HepG2 (cell line): ENCODE measurements around the gene RGS7. TPM values are rescaled to one million over a fixed set of nuclear protein-coding genes. Genes with fewer than 3 reads are reported as not detected.

Experiments
- ATAC-seq: fragments of 200-7000 bp; cut with Tn5 transposase; 3 replicates; pipeline ENCODE4 v1.9.1; 2020; ENCODE audit warnings: mild to moderate bottlenecking, moderate library complexity
- BruUV-seq: library from RNA; stranded (reverse); fragments of 400-500 nt; replicated peaks from 2 replicates; lab custom pipeline; 2021; lab: Mats Ljungman, UMichigan
- CTCF ChIA-PET: fragments of 300-600 bp; formaldehyde crosslinking; extraction: SDS; loops from one replicate; lab custom pipeline; 2021; ENCODE audit warnings: low total read pairs, inconsistent platforms, low intra/inter-chr PET ratio; lab: Yijun Ruan, JAX
- POLR2A ChIA-PET: fragments of 350-600 bp; sonication (Branson Sonifier 250); formaldehyde crosslinking; loops from one replicate; lab custom pipeline; 2020; ENCODE audit warnings: antibody characterized with exemption, inconsistent platforms; lab: Yijun Ruan, JAX
- DNase-seq: peaks from one replicate; pipeline ENCODE4 v3.0.0-alpha.2; 2015; ENCODE audit warnings: low spot score
- FAIRE-seq: peaks from 3 replicates; lab custom pipeline; 2011; peaks lifted over from hg19 to GRCh38; lab: Jason Lieb, UNC
- H2AFZ ChIP-seq: one replicate; pipeline ENCODE4 v1.6.1; 2011; ENCODE audit warnings: low read length, inconsistent platforms
- H3K27ac ChIP-seq: fragments of 300-600 bp; 3 replicates; pipeline ENCODE4 v1.8.0; 2011; ENCODE audit warnings: mixed run types, mild to moderate bottlenecking, mixed read lengths, low read length, inconsistent platforms; ENCODE audit not compliant: insufficient read depth; ENCODE audit errors: extremely low read length
- H3K27me3 ChIP-seq, 2 experiments: fragments of 200-600 bp in 1 of 2; 2 replicates in 1 of 2; 3 replicates in 1 of 2; pipeline versions ENCODE4 v1.6.0 to v1.8.0; 2011; ENCODE audit warnings: low read length in 2 of 2, mild to moderate bottlenecking in 2 of 2, moderate library complexity in 2 of 2, inconsistent platforms in 1 of 2; ENCODE audit not compliant: insufficient read depth in 2 of 2, control insufficient read depth in 1 of 2
- H3K36me3 ChIP-seq, 2 experiments: fragments of 200-600 bp in 1 of 2; replicated peaks in 1 of 2; 2 replicates in 1 of 2; 3 replicates in 1 of 2; pipeline versions ENCODE4 v1.5.1 to v1.8.0; 2011; ENCODE audit warnings: low read length in 2 of 2, inconsistent platforms in 1 of 2; ENCODE audit not compliant: insufficient read depth in 2 of 2, control insufficient read depth in 1 of 2
- H3K4me1 ChIP-seq: 2 replicates; pipeline ENCODE4 v1.5.1; 2012; ENCODE audit warnings: low read length, inconsistent platforms; ENCODE audit not compliant: insufficient read depth
- H3K4me2 ChIP-seq: 2 replicates; pipeline ENCODE4 v1.6.0; 2011; ENCODE audit warnings: low read depth, low read length, inconsistent platforms
- H3K4me3 ChIP-seq, 3 experiments: fragments of 200-600 bp in 1 of 3; sonication (generic), shearing (Covaris generic) in 1 of 3; replicated peaks in 1 of 3; 2 replicates each; pipeline ENCODE4 v1.5.1; 2011 to 2016; ENCODE audit warnings: low read length in 3 of 3, inconsistent platforms in 2 of 3, low read depth in 2 of 3, mild to moderate bottlenecking in 2 of 3, control low read depth in 1 of 3, mixed read lengths in 1 of 3; ENCODE audit not compliant: insufficient read depth in 1 of 3
- H3K79me2 ChIP-seq: one replicate; pipeline ENCODE4 v1.6.1; 2011; ENCODE audit warnings: low read length, inconsistent platforms; ENCODE audit not compliant: insufficient read depth
- H3K9ac ChIP-seq: 2 replicates; pipeline ENCODE4 v1.6.0; 2011; ENCODE audit warnings: mild to moderate bottlenecking, low read depth, low read length, inconsistent platforms; ENCODE audit not compliant: insufficient read depth
- H3K9me3 ChIP-seq: 2 replicates; pipeline ENCODE4 v1.5.1; 2012; ENCODE audit warnings: mild to moderate bottlenecking, low read length
- H4K20me1 ChIP-seq: 2 replicates; pipeline ENCODE4 v1.6.0; 2011; ENCODE audit warnings: inconsistent platforms, mild to moderate bottlenecking, low read length, moderate library complexity; ENCODE audit not compliant: insufficient read depth
- ADNP ChIP-seq: sonication (generic); formaldehyde crosslinking; IDR thresholded peaks from 2 replicates; pipeline ENCODE4 v1.4.0; 2020; ENCODE audit warnings: missing genetic modification reagents
- AGO1 ChIP-seq: fragments of 200-400 bp; formaldehyde crosslinking; IDR thresholded peaks from 2 replicates; pipeline ENCODE4 v1.6.1; 2017; ENCODE audit warnings: mild to moderate bottlenecking, low read depth, low read length, moderate library complexity; ENCODE audit not compliant: poor library complexity, severe bottlenecking
- CAMTA2 ChIP-seq: sonication (generic); formaldehyde crosslinking; IDR thresholded peaks from 2 replicates; pipeline ENCODE4 v1.4.0; 2020; ENCODE audit warnings: mild to moderate bottlenecking, missing genetic modification reagents, borderline replicate concordance
- FLYWCH1 ChIP-seq: sonication (generic); formaldehyde crosslinking; IDR thresholded peaks from 2 replicates; pipeline ENCODE4 v1.8.1; 2023; ENCODE audit warnings: mild to moderate bottlenecking, missing genetic modification reagents
- KAT2B ChIP-seq: fragments of 150-350 bp; IDR thresholded peaks from 2 replicates; pipeline ENCODE4 v1.6.1; 2014; ENCODE audit warnings: low read depth, low read length, borderline replicate concordance
- PCBP2 ChIP-seq: fragments of 200-400 bp; formaldehyde crosslinking; optimal IDR thresholded peaks from 2 replicates; pipeline ENCODE3; 2018; ENCODE audit warnings: low read length, low read depth; ENCODE audit not compliant: poor library complexity, severe bottlenecking
- REPIN1 ChIP-seq: sonication (generic); formaldehyde crosslinking; IDR thresholded peaks from 2 replicates; pipeline ENCODE4 v1.8.0; 2022; ENCODE audit warnings: missing genetic modification reagents, low read depth, mild to moderate bottlenecking, borderline replicate concordance
- SRSF4 ChIP-seq: fragments of 200-400 bp; formaldehyde crosslinking; IDR thresholded peaks from one replicate; pipeline ENCODE4 v1.6.1; 2018; ENCODE audit warnings: mild to moderate bottlenecking, low read depth, low read length, moderate library complexity; ENCODE audit not compliant: poor library complexity, severe bottlenecking
- ZNF12 ChIP-seq: sonication (generic); formaldehyde crosslinking; IDR thresholded peaks from 2 replicates; pipeline ENCODE4 v1.5.0; 2020; ENCODE audit warnings: missing genetic modification reagents
- ZNF562 ChIP-seq: sonication (generic); formaldehyde crosslinking; IDR thresholded peaks from 2 replicates; pipeline ENCODE4 v1.8.0; 2022; ENCODE audit warnings: missing genetic modification reagents, borderline replicate concordance
- ZNF644 ChIP-seq: IDR thresholded peaks from 2 replicates; pipeline ENCODE4 v1.6.1; 2016; ENCODE audit warnings: low read depth
- ZNF674 ChIP-seq: sonication (generic); formaldehyde crosslinking; IDR thresholded peaks from 2 replicates; pipeline ENCODE4 v1.5.0; 2020; ENCODE audit warnings: low read depth, mild to moderate bottlenecking, missing genetic modification reagents
- ZNF713 ChIP-seq: sonication (generic); formaldehyde crosslinking; IDR thresholded peaks from 2 replicates; pipeline ENCODE4 v1.4.0; 2020; ENCODE audit warnings: mild to moderate bottlenecking, missing genetic modification reagents
- ZNF816 ChIP-seq: sonication (generic); formaldehyde crosslinking; IDR thresholded peaks from 2 replicates; pipeline ENCODE4 v1.8.0; 2022; ENCODE audit warnings: missing genetic modification reagents, mild to moderate bottlenecking, borderline replicate concordance
- WGBS: methylation state at CpG from one replicate; pipeline ENCODE4 v1.1.6; 2017; ENCODE audit warnings: low lambda C conversion rate; 5-methylcytosine and 5-hydroxymethylcytosine counted together
- in situ Hi-C: cut with HindIII; loops from 2 replicates; pipeline ENCODE4 v1.10.0; 2017; ENCODE audit warnings: low pct_unique_long_range_greater_than_20kb; ENCODE audit not compliant: extremely low pct_ligation_motif_present
- intact Hi-C: fragments of 100-400 bp; cut with micrococcal nuclease; formaldehyde crosslinking; loops from one replicate; pipeline ENCODE4 v1.10.0; 2022; ENCODE audit not compliant: unreplicated experiment
- polyA plus RNA-seq, 8 experiments: library from polyadenylated mRNA; depleted of rRNA in 3 of 8; stranded (reverse) in 7 of 8; unstranded in 1 of 8; fragments of >200 nt; fragmentation: Illumina TruSeq in 4 of 8; extraction: Trizol in 4 of 8; gene quantifications; 2 replicates each; pipeline versions ENCODE4 v1.2.1 to v1.2.3, GENCODE V29; 2011 to 2016; ENCODE audit warnings: low read depth in 4 of 8, missing spikeins in 1 of 8, mixed read lengths in 1 of 8; ENCODE audit not compliant: insufficient read depth in 1 of 8
- total RNA-seq, 5 experiments: library from RNA; depleted of rRNA; stranded (reverse); fragments of >200 nt; fragmentation: Illumina TruSeq; extraction: Trizol; gene quantifications; 2 replicates each; pipeline ENCODE4 v1.2.3, GENCODE V29; 2016; ENCODE audit warnings: low read depth in 1 of 5
- TF ChIP-seq, protein P1 (sequence below): sonication (generic); formaldehyde crosslinking; IDR thresholded peaks from 2 replicates; pipeline ENCODE4 v1.5.0; 2020; ENCODE audit warnings: missing genetic modification reagents, mild to moderate bottlenecking, borderline replicate concordance
- TF ChIP-seq, protein P2 (sequence below): IDR thresholded peaks from 2 replicates; pipeline ENCODE4 v1.6.1; 2016; ENCODE audit warnings: missing genetic modification reagents, missing compliant biosample characterization

The RGS7 gene
- total and polyA plus RNA-seq, 2 of the 13 experiments (the other 11 are each of a cell fraction or from before 2014, with no cell fraction given), result not detected

DNA sequence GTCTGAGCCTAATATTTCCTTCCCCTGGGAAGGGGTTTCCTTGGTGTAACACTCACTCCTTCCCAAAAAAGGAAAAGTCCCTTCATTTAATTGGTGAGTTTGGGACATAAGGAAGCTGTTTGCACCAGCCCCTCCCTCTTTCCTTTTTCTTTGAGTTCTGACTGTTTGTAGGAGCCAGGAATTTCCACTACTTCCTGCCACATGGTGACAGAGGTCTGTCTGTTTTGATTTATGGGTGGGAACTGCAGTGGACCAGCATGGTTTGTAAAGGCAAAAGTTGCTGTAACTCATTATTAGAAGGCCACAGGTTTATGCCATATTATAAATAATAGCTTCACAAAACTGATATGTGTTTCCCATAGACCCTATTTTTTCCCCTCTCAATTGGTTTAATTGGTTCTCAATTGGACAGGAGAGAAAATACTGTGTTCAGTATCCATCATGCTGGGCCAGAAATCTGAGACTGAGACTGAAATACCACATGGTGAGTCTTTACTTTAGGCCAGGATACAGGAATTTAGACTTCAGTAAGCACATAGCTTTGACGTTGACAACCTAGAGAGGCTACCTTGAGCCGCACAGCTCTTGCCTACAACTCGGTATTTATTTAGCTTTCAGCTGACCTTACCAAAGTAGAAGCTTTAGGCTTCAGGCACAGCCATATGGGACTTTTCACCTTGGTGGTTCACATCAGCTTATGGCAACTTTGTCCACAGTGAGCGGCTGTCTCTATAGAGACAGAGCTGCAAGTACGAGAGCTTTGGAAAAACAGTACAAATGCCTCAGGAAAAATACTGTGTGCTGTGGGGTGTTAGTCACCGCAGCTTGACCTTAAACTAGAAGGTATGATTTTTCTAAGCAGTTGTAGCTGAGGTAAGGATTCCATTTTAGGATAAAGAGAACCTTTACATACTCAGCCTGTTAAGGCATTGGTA lies 40.0 kb upstream of the RGS7 start:
- DNase-seq (no peak), ATAC-seq (no peak), FAIRE-seq (no peak)
- Histone ChIP-seq H3K4me3 (no peak overlapping the region), H3K79me2 (no peaks in the 10 kb centered on the region), H2AFZ (no peak overlapping the region), H3K36me3 (no peaks in the 10 kb centered on the region), H3K4me2 (no peak overlapping the region), H3K27ac (no peak overlapping the region), H4K20me1 (no peaks in the 10 kb centered on the region), H3K9ac (no peak overlapping the region), H3K9me3 (no peaks in the 10 kb centered on the region), H3K27me3 (no peaks in the 10 kb centered on the region), H3K4me1 (no peaks in the 10 kb centered on the region)
- intact Hi-C loops (no loop called here), in situ Hi-C loops (no loop called here)
- ChIA-PET CTCF (no interaction called here), POLR2A (no interaction called here)
- TF ChIP-seq SRSF4 (no peak), REPIN1 (CRISPR knock-in tag) (no peak), FLYWCH1 (CRISPR knock-in tag) (no peak), ZNF674 (CRISPR knock-in tag) (no peak), CAMTA2 (CRISPR knock-in tag) (no peak), ADNP (CRISPR knock-in tag) (no peak), ZNF12 (CRISPR knock-in tag) (no peak), KAT2B (no peak), AGO1 (no peak), ZNF713 (CRISPR knock-in tag) (no peak), PCBP2 (no peak), ZNF644 (CRISPR knock-in tag) (no peak), ZNF562 (CRISPR knock-in tag) (no peak), ZNF816 (CRISPR knock-in tag) (no peak)
- TF ChIP-seq, protein P1, sequence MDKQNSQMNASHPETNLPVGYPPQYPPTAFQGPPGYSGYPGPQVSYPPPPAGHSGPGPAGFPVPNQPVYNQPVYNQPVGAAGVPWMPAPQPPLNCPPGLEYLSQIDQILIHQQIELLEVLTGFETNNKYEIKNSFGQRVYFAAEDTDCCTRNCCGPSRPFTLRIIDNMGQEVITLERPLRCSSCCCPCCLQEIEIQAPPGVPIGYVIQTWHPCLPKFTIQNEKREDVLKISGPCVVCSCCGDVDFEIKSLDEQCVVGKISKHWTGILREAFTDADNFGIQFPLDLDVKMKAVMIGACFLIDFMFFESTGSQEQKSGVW (CRISPR knock-in tag), result no peak
- TF ChIP-seq, protein P2, sequence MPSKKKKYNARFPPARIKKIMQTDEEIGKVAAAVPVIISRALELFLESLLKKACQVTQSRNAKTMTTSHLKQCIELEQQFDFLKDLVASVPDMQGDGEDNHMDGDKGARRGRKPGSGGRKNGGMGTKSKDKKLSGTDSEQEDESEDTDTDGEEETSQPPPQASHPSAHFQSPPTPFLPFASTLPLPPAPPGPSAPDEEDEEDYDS, result no peak
- WGBS, result 2% methylated on average over 6 of the region's 6 CpGs
- BruUV-seq, result no TSS peak
